AG04450 (cell line): ENCODE results near the gene CYP24A1. TPM values are rescaled to one million over a fixed set of nuclear protein-coding genes. Genes with fewer than 3 reads are reported as not detected.

Source experiments
- CTCF ChIA-PET: fragments of 300-600, 350-600 bp; formaldehyde crosslinking; extraction: SDS; loops from one replicate; lab custom pipeline; 2022; ENCODE audit warnings: antibody characterized with exemption, inconsistent platforms; lab: Charles Lee
- POLR2A ChIA-PET: fragments of 350-600 bp; formaldehyde crosslinking; extraction: SDS; loops from one replicate; lab custom pipeline; 2021; ENCODE audit warnings: antibody characterized with exemption, inconsistent platforms; lab: Yijun Ruan, JAX
- DNase-seq: peaks from one replicate; pipeline ENCODE4 v3.0.0-alpha.2; 2011; ENCODE audit warnings: low read depth, low spot score
- H3K27ac ChIP-seq: one replicate; pipeline ENCODE4 v1.5.1; 2012; ENCODE audit warnings: low read depth, low read length, control low read depth
- H3K27me3 ChIP-seq: one replicate; pipeline ENCODE4 v1.6.0; 2012; ENCODE audit warnings: low read length; ENCODE audit not compliant: control insufficient read depth, insufficient read depth
- H3K4me3 ChIP-seq: 2 replicates; pipeline ENCODE4 v1.5.1; 2011; ENCODE audit warnings: mild to moderate bottlenecking, low read depth, low read length, control low read depth
- H3K9me3 ChIP-seq: 2 replicates; pipeline ENCODE4 v1.5.1; 2012; ENCODE audit warnings: low read length; ENCODE audit not compliant: control insufficient read depth, insufficient read depth
- CTCF ChIP-seq: IDR thresholded peaks from 2 replicates; pipeline ENCODE4 v1.5.1; 2011; ENCODE audit warnings: low read depth, low read length, control low read depth, inconsistent platforms
- polyA plus RNA-seq: library from polyadenylated mRNA; depleted of rRNA; stranded (reverse); fragments of >200 nt; gene quantifications from 2 replicates; pipeline ENCODE4 v1.2.3, GENCODE V29; 2011

Gene CYP24A1
- polyA plus RNA-seq, 1 experiment, result 2.1 TPM

- no peak for DNase-seq
- ChIA-PET POLR2A (no interaction called here), CTCF (no interaction called here)
- Histone ChIP-seq H3K4me3 (no peak overlapping the region), H3K27ac (no peak overlapping the region), H3K27me3 (no peaks in the 10 kb centered on the region), H3K9me3 (no peaks in the 10 kb centered on the region)
- no peak for TF ChIP-seq CTCF
Measured at GRCh38 chr20:54152227-54153040, 21.4 kb downstream of the CYP24A1 start.

GRCh38 chr20:54151511-54152226, 22.1 kb downstream of the CYP24A1 start:
- H3K27ac ChIP-seq, result no peak overlapping the region
- no peaks in the 10 kb centered on the region for H3K27me3 ChIP-seq
- no peak for TF ChIP-seq CTCF
- no peak for DNase-seq
- no peaks in the 10 kb centered on the region for H3K9me3 ChIP-seq
- CTCF ChIA-PET, result interaction anchor here (1.1 to 1.3 kb wide), 2 partner anchors 48 to 68 kb away, joined by 3 to 4 read pairs; no protein-coding TSS in a partner anchor
- POLR2A ChIA-PET, result no interaction called here
- H3K4me3 ChIP-seq, result no peak overlapping the region

- Histone ChIP-seq H3K9me3 (no peaks in the 10 kb centered on the region), H3K27me3 (no peaks in the 10 kb centered on the region), H3K4me3 (no peak overlapping the region), H3K27ac (no peak overlapping the region)
- TF ChIP-seq CTCF, result no peak
- ChIA-PET POLR2A (no interaction called here), CTCF (interaction anchor here (1.1 to 1.3 kb wide), 2 partner anchors 49 to 69 kb away, joined by 3 to 4 read pairs; no protein-coding TSS in a partner anchor)
- no peak for DNase-seq
Measured at GRCh38 chr20:54151075-54151439, 22.7 kb downstream of the CYP24A1 start.

- Histone ChIP-seq H3K27ac (no peak overlapping the region), H3K27me3 (no peaks in the 10 kb centered on the region), H3K9me3 (no peaks in the 10 kb centered on the region), H3K4me3 (no peak overlapping the region)
- POLR2A ChIA-PET, result no interaction called here
- TF ChIP-seq CTCF, result no peak
- DNase-seq, result no peak
- CTCF ChIA-PET, result interaction anchor here (1.3 to 1.7 kb wide), 2 partner anchors 46 to 50 kb away, joined by 4 to 11 read pairs (median 5); no protein-coding TSS in a partner anchor
Measured at GRCh38 chr20:54149765-54150264, 24.0 kb downstream of the CYP24A1 start.
